OCI-LY3 (cell line): ENCODE measurements around the gene PPEF1.

Experiments used
- H2AFZ ChIP-seq: fragments of 200-600, 300-600 bp; shearing (Covaris generic); 2 replicates; pipeline ENCODE4 v1.6.0; 2014; ENCODE audit warnings: antibody characterized with exemption, low read depth, low read length
- H3K27ac ChIP-seq: fragments of 200-600, 300-600 bp; sonication (generic); 2 replicates; pipeline ENCODE4 v1.5.1; 2014; ENCODE audit warnings: mild to moderate bottlenecking, low read length, moderate library complexity, mixed read lengths
- H3K27me3 ChIP-seq: fragments of 200-600, 300-600 bp; sonication (generic); 2 replicates; pipeline ENCODE4 v1.6.1; 2014; ENCODE audit warnings: low read depth, low read length, mixed read lengths
- H3K36me3 ChIP-seq: fragments of 200-600, 300-600 bp; sonication (generic); replicated peaks from 2 replicates; pipeline ENCODE3; 2014; ENCODE audit warnings: low read depth, low read length, mixed read lengths
- H3K4me1 ChIP-seq: fragments of 300-600, 200-600 bp; sonication (generic); 2 replicates; pipeline ENCODE4 v1.6.1; 2014; ENCODE audit warnings: low read length, mixed read lengths
- H3K4me2 ChIP-seq: fragments of 200-600, 300-600 bp; sonication (generic); 2 replicates; pipeline ENCODE4 v1.6.1; 2014; ENCODE audit warnings: low read length, mixed read lengths
- H3K4me3 ChIP-seq: fragments of 300-600, 200-600 bp; sonication (generic); 2 replicates; pipeline ENCODE4 v1.5.1; 2014; ENCODE audit warnings: antibody characterized with exemption, mild to moderate bottlenecking, low read length, moderate library complexity
- H3K79me2 ChIP-seq: fragments of 300-600, 200-600 bp; shearing (Covaris generic); 2 replicates; pipeline ENCODE4 v1.6.1; 2014; ENCODE audit warnings: mild to moderate bottlenecking, low read length, mixed read lengths
- H3K9ac ChIP-seq: fragments of 300-600, 200-600 bp; shearing (Covaris generic); 2 replicates; pipeline ENCODE4 v1.6.0; 2014; ENCODE audit warnings: mild to moderate bottlenecking, low read length, moderate library complexity
- H3K9me3 ChIP-seq: fragments of 200-600, 300-600 bp; shearing (Covaris generic); 2 replicates; pipeline ENCODE4 v1.6.1; 2014; ENCODE audit warnings: low read length, mixed read lengths; ENCODE audit not compliant: insufficient read depth
- H4K20me1 ChIP-seq: fragments of 200-600, 300-600 bp; sonication (generic); 2 replicates; pipeline ENCODE4 v1.6.1; 2016; ENCODE audit warnings: low read length, mixed read lengths; ENCODE audit not compliant: insufficient read depth
- CTCF ChIP-seq: fragments of 200-600, 300-600 bp; sonication (generic); IDR thresholded peaks from 2 replicates; pipeline ENCODE4 v1.5.1; 2014; ENCODE audit warnings: antibody characterized with exemption, low read length, low read depth
- EZH2phosphoT487 ChIP-seq: fragments of 200-600 bp; shearing (Covaris generic); IDR thresholded peaks from 2 replicates; pipeline ENCODE4 v1.6.1; 2018; ENCODE audit warnings: antibody characterized with exemption, mixed run types, low read depth

PPEF1 gene

DNA sequence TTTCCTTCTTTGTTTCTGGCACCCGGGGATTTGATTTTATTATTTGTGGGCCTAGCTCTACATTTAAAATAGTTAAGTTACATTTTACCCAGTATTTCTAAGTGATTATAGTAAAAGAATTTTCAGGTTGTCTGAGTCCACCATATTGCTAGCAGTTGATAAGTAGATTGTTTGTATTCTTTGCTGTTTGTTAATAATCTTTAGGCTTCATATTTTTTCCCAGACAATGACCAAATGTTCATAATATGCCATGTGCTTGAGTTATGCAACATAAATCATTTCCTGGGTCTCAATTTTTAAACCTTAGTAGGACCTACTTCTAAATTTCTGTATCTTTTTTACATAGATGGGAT is 149.2 kb downstream of the PPEF1 start:
- no peaks in the 10 kb centered on the region for H3K9me3 ChIP-seq
- no peaks in the 10 kb centered on the region for H3K79me2 ChIP-seq
- no peak overlapping the region for H3K4me3 ChIP-seq
- no peaks in the 10 kb centered on the region for H3K27me3 ChIP-seq
- no peak overlapping the region for H2AFZ ChIP-seq
- H3K4me1 ChIP-seq, result peaks cover 10% of the 10 kb centered on the region
- no peaks in the 10 kb centered on the region for H4K20me1 ChIP-seq
- no peak for TF ChIP-seq CTCF
- no peak for TF ChIP-seq EZH2phosphoT487
- H3K36me3 ChIP-seq, result no peaks in the 10 kb centered on the region
- no peak overlapping the region for H3K9ac ChIP-seq
- peak overlapping the region; percentile 32; the same call in 1 of the 2 replicates for H3K4me2 ChIP-seq
- no peak overlapping the region for H3K27ac ChIP-seq

- no peaks in the 10 kb centered on the region for H3K9me3 ChIP-seq
- no peaks in the 10 kb centered on the region for H3K79me2 ChIP-seq
- H3K36me3 ChIP-seq, result no peaks in the 10 kb centered on the region
- H3K4me2 ChIP-seq, result no peak overlapping the region
- H3K4me1 ChIP-seq, result peaks cover 2% of the 10 kb centered on the region
- no peak overlapping the region for H3K9ac ChIP-seq
- TF ChIP-seq CTCF (no peak), EZH2phosphoT487 (no peak)
- no peak overlapping the region for H2AFZ ChIP-seq
- H3K27ac ChIP-seq, result no peak overlapping the region
- H3K4me3 ChIP-seq, result no peak overlapping the region
- H4K20me1 ChIP-seq, result no peaks in the 10 kb centered on the region
- no peaks in the 10 kb centered on the region for H3K27me3 ChIP-seq
Observed at GRCh38 chrX:18861511-18861910, 154.1 kb downstream of the PPEF1 start.

DNA sequence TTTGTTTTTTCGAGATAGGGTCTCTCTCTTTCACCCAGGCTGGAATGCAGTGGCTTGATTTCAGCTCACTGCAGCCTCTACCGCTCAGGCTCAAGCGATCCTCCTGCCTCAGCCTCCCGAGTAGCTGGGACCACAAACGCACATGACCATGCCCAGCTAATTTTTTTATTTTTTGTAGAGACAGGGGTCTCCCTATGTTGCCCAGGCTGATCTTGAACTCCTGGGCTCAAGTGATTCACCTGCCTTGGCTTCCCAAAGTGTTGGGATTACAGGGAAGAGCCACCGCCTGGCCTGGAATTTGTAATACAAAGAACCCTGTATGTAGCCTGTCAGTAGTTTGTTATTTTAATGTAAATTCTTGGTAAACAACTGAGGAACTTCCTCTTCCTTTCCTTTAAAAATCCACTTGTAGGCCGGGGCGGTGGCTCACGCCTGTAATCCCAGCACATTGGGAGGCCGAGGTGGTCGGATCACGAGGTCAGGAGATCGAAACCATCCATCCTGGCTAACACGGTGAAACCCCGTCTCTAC is 157.0 kb downstream of the PPEF1 start:
- Histone ChIP-seq H3K4me2 (no peak overlapping the region), H2AFZ (no peak overlapping the region), H3K27me3 (no peaks in the 10 kb centered on the region), H3K79me2 (no peaks in the 10 kb centered on the region), H3K9ac (no peak overlapping the region), H3K9me3 (no peaks in the 10 kb centered on the region), H3K36me3 (no peaks in the 10 kb centered on the region), H4K20me1 (no peaks in the 10 kb centered on the region), H3K4me1 (no peaks in the 10 kb centered on the region), H3K4me3 (no peak overlapping the region), H3K27ac (no peak overlapping the region)
- no peak for TF ChIP-seq EZH2phosphoT487
- TF ChIP-seq CTCF, result no peak

GRCh38 chrX:18871161-18871890 is 163.9 kb downstream of the PPEF1 start:
- no peaks in the 10 kb centered on the region for H3K27me3 ChIP-seq
- no peaks in the 10 kb centered on the region for H4K20me1 ChIP-seq
- H3K79me2 ChIP-seq, result no peaks in the 10 kb centered on the region
- no peaks in the 10 kb centered on the region for H3K36me3 ChIP-seq
- H3K4me3 ChIP-seq, result no peak overlapping the region
- H2AFZ ChIP-seq, result no peak overlapping the region
- H3K9ac ChIP-seq, result no peak overlapping the region
- H3K4me1 ChIP-seq, result no peaks in the 10 kb centered on the region
- no peak overlapping the region for H3K4me2 ChIP-seq
- H3K9me3 ChIP-seq, result no peaks in the 10 kb centered on the region
- H3K27ac ChIP-seq, result no peak overlapping the region
- TF ChIP-seq EZH2phosphoT487, result no peak
- TF ChIP-seq CTCF, result no peak
